Endometrial microvascular endothelial cells (primary cell): Measurements from ENCODE around the gene HOXC9. TPM values are rescaled to one million over a fixed set of nuclear protein-coding genes. Genes with fewer than 3 reads are reported as not detected.

Experiments
- in situ Hi-C: cut with HindIII; loops from 2 replicates; pipeline ENCODE4 v1.10.0; 2017; ENCODE audit warnings: low sequenced_read_pairs, low pct_unique_long_range_greater_than_20kb; ENCODE audit errors: inconsistent ontology term
- total RNA-seq: library from RNA; depleted of rRNA; stranded (reverse); fragments of >200 nt; gene quantifications from one replicate; pipeline ENCODE4 v1.2.3, GENCODE V29; 2015; ENCODE audit errors: inconsistent ontology term

HOXC9 gene
- total RNA-seq, 1 donor from 2014 or later = not detected

- in situ Hi-C loops = loop anchor here (25.0 kb wide), 1 partner anchor 194 kb away; no protein-coding TSS in a partner anchor
These were observed 18.6 kb downstream of the HOXC9 start for GRCh38 chr12:54018468-54018984.

- in situ Hi-C loops = loop anchor here (25.0 kb wide), 1 partner anchor 193 kb away; no protein-coding TSS in a partner anchor
These were observed 19.3 kb downstream of the HOXC9 start for GRCh38 chr12:54019091-54019811.

- in situ Hi-C loops = loop anchor here (25.0 kb wide), 1 partner anchor 192 kb away; no protein-coding TSS in a partner anchor
These were observed 20.1 kb downstream of the HOXC9 start for GRCh38 chr12:54019924-54020590.

- in situ Hi-C loops = loop anchor here (25.0 kb wide), 1 partner anchor 192 kb away; no protein-coding TSS in a partner anchor
These were observed 20.8 kb downstream of the HOXC9 start for GRCh38 chr12:54020591-54021405.

- in situ Hi-C loops = loop anchor here (25.0 kb wide), 1 partner anchor 191 kb away; no protein-coding TSS in a partner anchor
These were observed 21.6 kb downstream of the HOXC9 start for GRCh38 chr12:54021432-54022013.

GRCh38 chr12:54022960-54023884, 23.3 kb downstream of the HOXC9 start:
- in situ Hi-C loops = loop anchor here (25.0 kb wide), 1 partner anchor 189 kb away; no protein-coding TSS in a partner anchor

- in situ Hi-C loops = loop anchor here (25.0 kb wide), 1 partner anchor 188 kb away; no protein-coding TSS in a partner anchor
These were observed 24.2 kb downstream of the HOXC9 start for GRCh38 chr12:54024127-54024526.

- in situ Hi-C loops = loop anchor here (25.0 kb wide), 1 partner anchor 188 kb away; no protein-coding TSS in a partner anchor
These were observed 24.8 kb downstream of the HOXC9 start for GRCh38 chr12:54024581-54025305.

GRCh38 chr12:54025499-54026405, 25.8 kb downstream of the HOXC9 start:
- in situ Hi-C loops = no loop called here

GRCh38 chr12:54026640-54027441, 26.9 kb downstream of the HOXC9 start:
- in situ Hi-C loops = no loop called here

GRCh38 chr12:54027442-54027786, 27.5 kb downstream of the HOXC9 start:
- in situ Hi-C loops = no loop called here

GRCh38 chr12:54028314-54029201, 28.6 kb downstream of the HOXC9 start, which contains the start of gene HOXC6:
Gene HOXC6 (plus strand): TSS chr12:54028440. CDS start chr12:54028522, 82 bp downstream.
- in situ Hi-C loops = no loop called here

GRCh38 chr12:54029529-54030441, 29.8 kb downstream of the HOXC9 start:
- in situ Hi-C loops = no loop called here
